ENCODE measurements around the gene CTDSP2.

CTDSP2 gene

DNA sequence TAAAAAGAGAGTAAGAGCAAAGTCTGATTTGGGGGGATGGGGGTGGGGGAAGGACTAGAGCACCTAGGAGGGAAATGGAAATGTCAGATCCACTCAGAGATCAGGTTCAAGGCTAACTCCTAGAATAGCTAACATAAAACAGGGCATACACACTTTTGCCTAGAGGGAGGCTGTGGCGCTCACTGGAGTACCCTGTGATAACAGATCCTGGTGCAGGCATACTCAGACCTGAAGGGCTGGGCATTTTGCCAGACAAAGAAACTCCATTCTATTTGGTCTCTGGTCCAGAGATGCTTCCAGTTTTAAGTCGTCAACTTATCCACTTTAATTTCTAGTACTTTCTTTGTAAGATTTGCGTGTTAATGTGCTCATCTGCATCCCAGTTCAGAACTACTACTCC, 5.8 kb downstream of the CTDSP2 start:
- FAIRE-seq (no peak), DNase-seq (ENCODE audit: insufficient read length, low spot score) (no peak)
- no peak for TF ChIP-seq POLR2A (IDR thresholded peaks at IDR 0.05; ENCODE audit: low read depth, low read length)

DNA sequence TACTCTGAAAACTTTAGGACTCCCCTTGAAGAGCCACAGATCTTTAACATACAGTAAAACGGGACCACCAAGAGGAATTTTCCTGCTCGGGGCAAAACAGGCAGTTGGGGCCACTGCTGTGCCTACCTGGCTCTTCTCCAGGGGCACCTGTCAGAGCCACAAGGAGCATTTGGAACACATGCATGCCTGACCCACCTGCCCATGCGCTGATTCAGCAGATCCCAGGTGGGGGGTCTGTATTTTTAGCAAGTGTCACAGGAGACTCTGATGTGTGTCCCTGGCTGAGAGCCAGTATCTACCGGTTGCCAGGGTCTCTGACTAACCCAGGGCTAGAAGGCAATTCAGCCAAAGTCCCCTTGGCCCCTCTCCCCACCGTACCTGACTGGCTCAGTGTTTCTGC, 6.5 kb downstream of the CTDSP2 start:
- no peak for FAIRE-seq
- no peak for TF ChIP-seq POLR2A (IDR thresholded peaks at IDR 0.05; ENCODE audit: low read depth, low read length)
- DNase-seq (ENCODE audit: insufficient read length, low spot score): no peak

DNA sequence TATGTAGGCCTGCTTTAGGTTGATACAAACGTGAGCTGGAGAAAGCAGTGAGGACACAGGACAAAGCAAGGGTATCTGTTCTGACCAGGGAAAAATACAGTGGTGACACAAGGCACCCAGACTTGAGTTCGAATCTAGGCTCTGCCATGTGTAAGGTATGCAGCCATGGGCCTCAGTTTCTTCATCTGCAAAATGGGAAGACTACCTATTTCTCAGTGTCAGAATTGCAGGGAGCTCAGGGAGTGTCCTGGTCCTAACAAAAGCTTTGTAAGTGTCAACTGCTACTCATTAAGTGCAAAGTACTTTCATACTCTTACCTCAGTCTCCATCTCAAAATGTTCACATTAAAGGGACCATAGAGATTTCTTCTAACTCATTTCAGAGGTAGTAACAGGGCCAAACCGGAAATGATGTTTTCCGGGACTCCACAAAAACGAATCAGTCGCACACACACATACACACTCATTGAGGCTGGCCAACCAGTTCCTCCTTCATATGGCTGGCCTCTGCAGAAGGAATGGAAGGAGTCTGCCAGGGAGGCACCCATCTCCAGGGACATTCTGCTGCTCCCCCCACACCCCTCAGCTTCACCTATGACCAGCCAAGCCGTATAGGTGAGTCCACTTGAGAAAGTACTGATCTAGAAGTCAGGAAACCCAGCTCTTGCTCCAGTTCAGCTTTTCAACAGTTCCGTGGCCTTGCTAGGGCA, 7.8 kb downstream of the CTDSP2 start:
- DNase-seq (ENCODE audit: insufficient read length, low spot score) (no peak), FAIRE-seq (no peak)
- no peak for TF ChIP-seq POLR2A (IDR thresholded peaks at IDR 0.05; ENCODE audit: low read depth, low read length)

DNA sequence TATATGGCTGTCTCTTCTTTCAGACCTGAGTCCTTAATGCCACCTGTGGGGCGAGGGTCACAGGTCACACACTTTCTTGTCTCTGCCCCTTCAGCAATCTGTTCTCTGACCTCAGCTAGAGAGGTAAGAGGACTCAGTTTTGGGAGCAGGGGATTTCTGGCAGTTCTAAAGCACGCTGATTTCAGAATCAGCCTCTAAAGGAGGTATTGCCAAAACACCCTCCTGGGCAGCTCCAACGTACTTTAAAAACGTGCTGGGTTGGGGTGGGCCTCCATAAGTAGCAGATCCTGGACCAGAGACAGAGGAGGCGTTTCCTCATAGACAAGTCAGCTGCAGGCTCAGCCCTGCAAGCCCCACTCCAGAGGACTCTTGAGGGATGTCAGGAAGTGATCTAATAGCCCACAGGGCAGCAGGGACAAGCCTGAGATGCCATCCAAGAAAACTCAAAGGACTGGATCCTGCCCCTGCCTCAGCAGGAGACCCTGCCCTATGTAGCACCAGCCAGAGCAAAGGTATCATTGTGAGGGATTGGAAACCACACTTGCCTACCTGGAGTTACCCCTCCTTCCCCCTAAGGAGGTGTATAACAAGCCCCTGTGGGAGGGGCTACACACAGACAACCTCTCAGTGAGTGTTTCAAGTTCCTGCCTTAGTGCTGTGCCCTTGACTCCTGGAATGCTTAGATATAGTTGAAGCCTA, 8.5 kb downstream of the CTDSP2 start:
- no peak for TF ChIP-seq POLR2A (IDR thresholded peaks at IDR 0.05; ENCODE audit: low read depth, low read length)
- FAIRE-seq: peak; percentile 15
- peak; percentile 68 for DNase-seq (ENCODE audit: insufficient read length, low spot score)

DNA sequence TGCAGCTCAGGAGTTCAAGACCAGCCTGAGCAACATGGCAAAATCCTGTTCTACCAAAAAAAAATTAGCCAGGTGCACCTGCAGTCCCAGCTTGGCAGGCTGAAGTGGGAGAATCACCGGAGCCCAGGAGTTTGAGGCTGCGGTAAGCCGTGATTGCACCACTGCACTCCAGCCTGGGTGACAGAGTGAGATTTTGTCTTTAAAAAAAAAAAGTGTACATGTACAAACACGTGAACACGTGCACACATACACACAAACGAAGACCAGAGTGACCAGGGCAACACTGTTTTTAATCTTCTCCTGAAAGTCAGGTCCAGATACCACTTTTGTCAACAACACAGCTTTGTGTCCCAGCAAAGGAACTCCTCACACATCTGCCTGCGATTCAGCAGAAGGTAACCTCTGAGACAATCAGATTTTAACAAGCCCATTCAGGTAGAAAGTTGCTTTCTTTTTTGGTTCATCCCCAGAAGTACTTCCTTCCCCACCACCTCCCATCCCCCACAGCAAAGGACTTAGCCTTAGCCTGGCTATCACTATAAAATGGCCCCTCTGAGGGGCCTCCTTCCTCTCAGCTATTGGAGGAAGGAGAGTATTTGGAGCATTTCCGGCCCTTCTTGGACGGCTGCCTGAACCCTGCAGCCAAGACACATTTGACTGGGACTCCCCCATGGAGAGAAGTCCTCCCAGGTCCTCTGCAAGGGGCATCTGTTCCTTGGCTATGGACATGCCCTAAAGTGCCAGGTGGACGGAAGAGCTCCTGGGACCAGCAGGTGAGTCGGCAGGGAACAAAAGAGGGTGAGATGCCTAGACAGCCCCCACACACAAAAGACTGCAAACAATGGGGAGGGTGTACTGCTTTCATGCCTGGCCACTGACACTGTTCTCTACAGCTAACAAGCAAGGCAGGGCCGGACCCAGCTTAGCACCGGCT, 9.8 kb downstream of the CTDSP2 start:
- FAIRE-seq (no peak), DNase-seq (ENCODE audit: insufficient read length, low spot score) (peak; percentile 79)
- no peak for TF ChIP-seq POLR2A (IDR thresholded peaks at IDR 0.05; ENCODE audit: low read depth, low read length)

DNA sequence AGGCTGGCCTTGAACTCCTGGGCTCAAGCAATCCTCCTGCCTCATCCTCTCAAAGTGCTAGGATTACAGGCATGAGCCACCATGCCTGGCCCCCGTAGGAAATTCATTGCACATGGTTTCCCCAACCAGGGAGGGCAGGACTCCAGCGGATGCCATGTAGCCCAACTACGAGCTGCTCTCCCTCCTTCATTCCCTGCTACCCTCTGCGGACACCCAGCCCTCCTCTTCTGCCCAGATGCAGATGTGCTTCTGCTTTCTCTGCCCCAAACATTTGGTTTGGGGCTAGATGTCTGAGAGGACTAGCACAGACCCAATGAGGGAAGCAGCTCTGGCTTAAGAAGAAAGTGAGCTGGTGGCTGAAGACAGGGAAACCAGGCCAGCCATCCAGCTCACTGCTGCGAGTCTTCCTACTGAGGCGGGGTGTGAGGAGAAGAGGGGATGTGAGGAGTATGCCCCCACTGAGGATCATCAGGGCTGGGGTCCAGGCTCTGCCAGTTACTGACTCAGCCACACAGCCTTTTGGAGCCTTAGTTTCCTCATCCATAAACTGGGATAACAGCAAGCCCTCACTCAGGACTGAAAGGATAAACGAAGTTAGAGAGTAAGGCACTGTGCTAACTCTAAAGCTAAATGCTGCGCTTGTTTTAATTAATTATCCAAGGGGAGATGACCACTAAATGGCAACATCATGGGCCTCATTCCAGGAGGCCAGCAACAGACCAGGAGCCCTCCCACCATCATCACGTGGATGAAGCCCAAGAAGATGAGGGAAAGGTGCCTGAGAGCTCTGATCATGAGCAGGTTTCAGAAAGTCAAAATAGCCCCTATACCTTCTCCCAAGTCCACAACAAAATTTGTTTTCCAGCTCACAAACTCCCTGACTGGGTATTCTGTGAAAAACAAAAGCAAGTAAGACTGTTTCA, 10.9 kb downstream of the CTDSP2 start:
- no peak for FAIRE-seq
- DNase-seq (ENCODE audit: insufficient read length, low spot score): no peak
- TF ChIP-seq POLR2A (IDR thresholded peaks at IDR 0.05; ENCODE audit: low read depth, low read length): no peak

GRCh38 chr12:57834086-57834876, 12.2 kb downstream of the CTDSP2 start:
- FAIRE-seq (no peak), DNase-seq (ENCODE audit: insufficient read length, low spot score) (no peak)
- TF ChIP-seq POLR2A (IDR thresholded peaks at IDR 0.05; ENCODE audit: low read depth, low read length): no peak

DNA sequence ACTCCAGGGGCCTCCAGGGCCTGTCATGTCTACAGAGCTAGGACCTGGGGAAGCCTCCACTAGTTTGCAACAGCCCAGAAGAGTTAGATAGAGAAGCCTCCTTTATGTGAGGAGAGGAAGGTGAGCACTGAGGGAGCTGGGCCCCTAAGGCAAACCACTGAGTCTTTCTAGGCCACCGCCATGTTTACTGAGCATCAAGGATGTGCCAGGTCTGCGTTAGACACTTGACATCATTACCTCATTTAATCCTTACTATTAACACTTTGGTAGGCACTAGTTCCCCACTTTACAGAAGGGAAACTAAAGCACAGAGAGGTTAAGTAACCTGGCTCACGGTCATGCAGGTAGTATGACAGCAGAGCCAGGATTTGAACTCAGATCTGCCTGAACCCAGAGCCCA, 12.9 kb downstream of the CTDSP2 start:
- DNase-seq (ENCODE audit: insufficient read length, low spot score): no peak
- no peak for FAIRE-seq

DNA sequence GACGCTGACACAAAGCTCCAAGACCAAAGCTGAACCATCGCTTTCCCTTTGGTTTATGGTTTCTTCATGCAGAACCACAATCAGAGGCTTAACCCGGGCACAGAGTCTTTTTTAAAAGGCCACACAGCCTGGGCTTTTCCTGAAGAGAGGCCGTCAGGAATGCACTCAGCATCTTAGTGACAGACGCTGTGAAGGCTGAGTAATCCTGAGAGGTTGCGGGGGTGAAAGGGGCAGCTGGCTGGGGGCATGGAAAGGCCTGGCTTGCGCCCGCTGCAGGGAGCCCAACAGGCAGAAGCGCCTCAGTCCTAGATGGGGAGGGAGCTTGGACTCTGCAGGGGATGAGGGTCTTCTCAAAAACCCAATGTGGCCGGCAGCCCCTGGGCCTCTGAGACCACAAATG, 13.6 kb downstream of the CTDSP2 start:
- no peak for TF ChIP-seq POLR2A (IDR thresholded peaks at IDR 0.05; ENCODE audit: low read depth, low read length)
- FAIRE-seq: no peak
- DNase-seq (ENCODE audit: insufficient read length, low spot score): no peak

More for the DNA sequence above, 12.9 kb downstream of the CTDSP2 start:
- no peak for TF ChIP-seq POLR2A (IDR thresholded peaks at IDR 0.05; ENCODE audit: low read depth, low read length)

GRCh38 chr12:57830393-57830792, 16.1 kb downstream of the CTDSP2 start:
- DNase-seq (ENCODE audit: insufficient read length, low spot score) (no peak), FAIRE-seq (no peak)
- no peak for TF ChIP-seq POLR2A (IDR thresholded peaks at IDR 0.05; ENCODE audit: low read depth, low read length)

DNA sequence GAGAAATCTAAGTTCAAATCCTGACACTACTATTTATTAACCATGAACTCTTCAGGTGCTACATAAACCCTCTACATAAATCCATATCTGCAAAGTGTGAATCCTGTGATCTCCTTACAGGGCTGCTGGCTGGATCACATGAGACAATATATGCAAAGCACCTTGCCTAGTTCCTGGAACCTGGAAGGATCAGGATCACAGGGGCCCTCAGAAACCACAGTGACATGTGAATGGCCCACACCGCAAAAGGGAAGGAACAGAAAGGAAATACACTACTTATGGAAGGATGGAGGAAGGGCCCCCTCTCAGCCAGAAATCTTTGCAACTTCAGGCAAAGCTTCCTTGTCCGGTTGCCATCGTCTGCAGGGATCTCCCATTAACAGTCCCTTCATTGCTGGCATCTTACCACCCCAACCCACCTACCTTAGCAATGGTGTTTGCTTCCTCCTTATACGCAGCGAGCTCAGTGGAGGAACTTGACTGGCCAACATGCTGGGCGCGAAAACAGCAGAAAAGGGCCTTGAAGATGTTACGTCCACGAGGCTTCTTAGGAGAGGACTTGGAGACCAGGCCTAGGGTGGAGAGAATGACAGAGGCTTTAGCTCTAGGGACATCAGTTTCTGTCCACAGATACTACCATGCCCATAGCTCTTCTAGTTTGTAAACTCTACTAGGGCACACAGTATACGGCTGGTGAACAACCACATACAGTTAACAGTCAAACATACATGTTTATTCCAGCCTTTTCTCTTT, 17.3 kb downstream of the CTDSP2 start:
- FAIRE-seq: no peak
- TF ChIP-seq POLR2A (IDR thresholded peaks at IDR 0.05; ENCODE audit: low read depth, low read length): no peak
- DNase-seq (ENCODE audit: insufficient read length, low spot score): no peak

- TF ChIP-seq POLR2A (IDR thresholded peaks at IDR 0.05; ENCODE audit: low read depth, low read length): no peak
- no peak for FAIRE-seq
Observed at GRCh38 chr12:57826966-57827365, 19.6 kb downstream of the CTDSP2 start.

More at GRCh38 chr12:57826966-57827365, 19.6 kb downstream of the CTDSP2 start:
- no peak for DNase-seq (ENCODE audit: insufficient read length, low spot score)

Measured in H54 (cell line).